GM23248 (cell line): ENCODE data around the gene KIAA0586. TPM values are rescaled to one million over a fixed set of nuclear protein-coding genes. Genes with fewer than 3 reads are reported as not detected.

ENCODE experiments used
- DNase-seq: peaks from one replicate; pipeline ENCODE4 v3.0.0-alpha.2; 2015
- H2AFZ ChIP-seq: fragments of 200-600 bp; sonication (generic); 2 replicates; pipeline ENCODE4 v1.6.1; 2016; ENCODE audit warnings: antibody characterized with exemption
- H3F3A ChIP-seq: fragments of 200-600 bp; sonication (generic); 2 replicates; pipeline ENCODE4 v1.6.1; 2016; ENCODE audit warnings: mild to moderate bottlenecking, antibody characterized with exemption, mixed run types; ENCODE audit not compliant: insufficient read depth
- H3K27ac ChIP-seq: fragments of 200-600 bp; sonication (generic); 2 replicates; pipeline ENCODE4 v1.5.1; 2016; ENCODE audit warnings: mild to moderate bottlenecking
- H3K27me3 ChIP-seq: fragments of 200-600 bp; sonication (generic); replicated peaks from 2 replicates; pipeline ENCODE4 v1.6.1; 2016; ENCODE audit warnings: mild to moderate bottlenecking; ENCODE audit not compliant: insufficient read depth
- H3K36me3 ChIP-seq: fragments of 200-600 bp; sonication (generic); 2 replicates; pipeline ENCODE4 v1.6.1; 2016; ENCODE audit warnings: low read depth, mild to moderate bottlenecking
- H3K4me1 ChIP-seq: fragments of 200-600 bp; sonication (generic); 2 replicates; pipeline ENCODE4 v1.6.1; 2016; ENCODE audit warnings: mild to moderate bottlenecking; ENCODE audit not compliant: insufficient read depth
- H3K4me2 ChIP-seq: fragments of 200-600 bp; sonication (generic); one replicate; pipeline ENCODE4 v1.6.1; 2016; ENCODE audit warnings: mild to moderate bottlenecking; ENCODE audit not compliant: unreplicated experiment
- H3K4me3 ChIP-seq: fragments of 200-600 bp; sonication (generic); 2 replicates; pipeline ENCODE4 v1.5.1; 2016; ENCODE audit warnings: mild to moderate bottlenecking
- H3K79me2 ChIP-seq: fragments of 200-600 bp; sonication (generic); 2 replicates; pipeline ENCODE4 v1.6.1; 2016; ENCODE audit warnings: mild to moderate bottlenecking; ENCODE audit not compliant: insufficient read depth
- H3K9ac ChIP-seq: fragments of 200-600 bp; sonication (generic); 2 replicates; pipeline ENCODE4 v1.6.1; 2016; ENCODE audit warnings: mild to moderate bottlenecking
- H3K9me2 ChIP-seq: fragments of 200-600 bp; sonication (generic); 2 replicates; pipeline ENCODE4 v1.6.1; 2016; ENCODE audit warnings: mixed run types, mild to moderate bottlenecking, moderate library complexity; ENCODE audit not compliant: insufficient read depth
- H3K9me3 ChIP-seq: fragments of 200-600 bp; sonication (generic); one replicate; pipeline ENCODE4 v1.6.1; 2017; ENCODE audit warnings: low read depth
- H4K20me1 ChIP-seq: fragments of 200-600 bp; sonication (generic); 2 replicates; pipeline ENCODE4 v1.6.0; 2016; ENCODE audit not compliant: insufficient read depth
- EZH2 ChIP-seq: fragments of 200-600 bp; sonication (generic); IDR thresholded peaks from 2 replicates; pipeline ENCODE4 v1.6.1; 2018; ENCODE audit warnings: antibody characterized with exemption, mild to moderate bottlenecking; ENCODE audit not compliant: insufficient read depth, poor library complexity, severe bottlenecking
- EZH2phosphoT487 ChIP-seq: fragments of 200-600 bp; sonication (generic); IDR thresholded peaks from 2 replicates; pipeline ENCODE4 v1.6.1; 2018; ENCODE audit warnings: antibody characterized with exemption, moderate library complexity, mild to moderate bottlenecking, low read depth; ENCODE audit not compliant: insufficient read depth
- WGBS, 2 experiments: methylation state at CpG; one replicate each; pipeline ENCODE4 v1.1.6; 2015 to 2017; ENCODE audit warnings: low lambda C conversion rate in 2 of 2, low coverage in 1 of 2; ENCODE audit errors: missing lambda C conversion rate in 2 of 2; 5-methylcytosine and 5-hydroxymethylcytosine counted together
- in situ Hi-C: fragments of 300-500 bp; cut with MboI; formaldehyde crosslinking; loops from 2 replicates; pipeline ENCODE4 v1.15.0; 2020
- polyA plus RNA-seq: library from polyadenylated mRNA; unstranded; fragments of >200 nt; fragmentation: Nextera tagmentation; extraction: Ambion mirVana; gene quantifications from 2 replicates; pipeline ENCODE4 v1.2.1, GENCODE V29; 2016
- total RNA-seq: library from RNA; depleted of rRNA; stranded (reverse); fragments of >200 nt; shearing (Covaris generic); gene quantifications from 2 replicates; pipeline ENCODE4 v1.2.3, GENCODE V29; 2014

KIAA0586 gene
- total and polyA plus RNA-seq, 2 experiments from 2014 or later, result 10.5 to 16.8 TPM

DNA sequence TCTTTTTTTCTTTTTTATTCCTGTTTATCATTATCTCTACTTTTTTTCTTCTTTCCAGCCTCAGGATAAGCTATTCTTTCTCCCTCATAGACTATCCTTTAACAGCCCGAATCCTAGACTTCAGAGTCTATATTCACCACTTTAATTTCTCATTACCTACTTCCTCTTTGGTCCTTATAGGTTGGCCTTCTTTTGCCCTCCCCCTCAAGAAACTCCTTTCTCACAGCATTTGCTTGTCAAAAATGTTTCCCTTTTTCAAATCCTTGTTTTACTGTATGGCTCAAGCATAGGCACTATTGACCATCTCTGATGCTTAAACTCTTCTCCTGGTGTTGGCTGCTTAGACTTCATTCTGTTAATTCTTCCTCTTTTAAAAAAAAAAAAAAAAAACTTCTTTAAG lies 52.5 kb downstream of the KIAA0586 start:
- H3K36me3 ChIP-seq, result peaks cover 6% of the 10 kb centered on the region
- H4K20me1 ChIP-seq, result no peaks in the 10 kb centered on the region
- no peak overlapping the region for H3K4me2 ChIP-seq
- H3K9ac ChIP-seq, result no peak overlapping the region
- no peaks in the 10 kb centered on the region for H3K27me3 ChIP-seq
- no peaks in the 10 kb centered on the region for H3K9me3 ChIP-seq
- no peaks in the 10 kb centered on the region for H3K9me2 ChIP-seq
- WGBS, 2 experiments, result 100% methylated on average over 1 of the region's 1 CpG
- no peak for DNase-seq
- no peaks in the 10 kb centered on the region for H3K79me2 ChIP-seq
- H3K4me3 ChIP-seq, result no peak overlapping the region
- in situ Hi-C loops, result loop anchor here (25.0 kb wide), 1 partner anchor 957 kb away; no protein-coding TSS in a partner anchor
- H2AFZ ChIP-seq, result no peak overlapping the region
- no peaks in the 10 kb centered on the region for H3K4me1 ChIP-seq
- no peaks in the 10 kb centered on the region for H3F3A ChIP-seq
- H3K27ac ChIP-seq, result no peak overlapping the region
- TF ChIP-seq EZH2phosphoT487 (no peak), EZH2 (no peak)

- no peak overlapping the region for H3K4me3 ChIP-seq
- no peaks in the 10 kb centered on the region for H4K20me1 ChIP-seq
- H3K9me2 ChIP-seq, result no peaks in the 10 kb centered on the region
- H3K9me3 ChIP-seq, result no peaks in the 10 kb centered on the region
- H3F3A ChIP-seq, result no peaks in the 10 kb centered on the region
- peaks cover 7% of the 10 kb centered on the region for H3K36me3 ChIP-seq
- no peaks in the 10 kb centered on the region for H3K27me3 ChIP-seq
- H3K4me2 ChIP-seq, result no peak overlapping the region
- 95 to 100% methylated on average over 1 of the region's 1 CpG for WGBS, 2 experiments
- TF ChIP-seq EZH2phosphoT487, result no peak
- TF ChIP-seq EZH2, result no peak
- DNase-seq, result no peak
- no peaks in the 10 kb centered on the region for H3K4me1 ChIP-seq
- no peak overlapping the region for H3K9ac ChIP-seq
- in situ Hi-C loops, result loop anchor here (25.0 kb wide), 1 partner anchor 953 kb away; no protein-coding TSS in a partner anchor
- H2AFZ ChIP-seq, result no peak overlapping the region
- H3K27ac ChIP-seq, result no peak overlapping the region
- H3K79me2 ChIP-seq, result no peaks in the 10 kb centered on the region
These were observed 56.7 kb downstream of the KIAA0586 start for GRCh38 chr14:58484176-58484575.

DNA sequence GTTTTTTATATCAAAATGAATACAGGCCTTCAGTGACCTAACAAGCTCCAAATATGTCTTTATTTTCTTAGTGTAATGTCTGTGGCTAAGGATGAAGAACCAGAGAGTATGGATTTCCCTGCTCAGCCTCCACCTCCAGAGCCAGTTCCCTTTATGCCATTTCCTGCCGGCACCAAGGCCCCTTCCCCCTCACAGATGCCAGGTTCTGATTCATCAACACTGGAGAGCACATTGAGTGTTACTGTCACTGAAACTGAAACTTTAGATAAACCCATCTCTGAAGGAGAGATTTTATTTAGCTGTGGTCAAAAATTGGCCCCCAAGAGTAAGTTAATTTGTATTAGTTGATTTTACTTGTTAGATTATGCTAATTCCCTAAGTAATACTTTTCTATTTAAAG lies 61.0 kb downstream of the KIAA0586 start:
- Histone ChIP-seq H3K4me3 (no peak overlapping the region), H3F3A (no peaks in the 10 kb centered on the region), H3K27ac (no peak overlapping the region), H3K4me1 (0 out of 2 replicates have a peak, but pooled peaks cover 4% of the 10 kb centered on the region), H3K36me3 (peaks cover 28% of the 10 kb centered on the region), H3K9ac (no peak overlapping the region), H3K27me3 (no peaks in the 10 kb centered on the region), H3K9me3 (no peaks in the 10 kb centered on the region), H3K4me2 (peak overlapping the region; percentile 39), H2AFZ (no peak overlapping the region), H4K20me1 (no peaks in the 10 kb centered on the region), H3K9me2 (no peaks in the 10 kb centered on the region), H3K79me2 (no peaks in the 10 kb centered on the region)
- DNase-seq, result peak; percentile 26
- TF ChIP-seq EZH2phosphoT487 (no peak), EZH2 (no peak)
- 79 to 83% methylated on average over 1 of the region's 1 CpG for WGBS, 2 experiments
- in situ Hi-C loops, result loop anchor here (25.0 kb wide), 1 partner anchor 949 kb away; no protein-coding TSS in a partner anchor

DNA sequence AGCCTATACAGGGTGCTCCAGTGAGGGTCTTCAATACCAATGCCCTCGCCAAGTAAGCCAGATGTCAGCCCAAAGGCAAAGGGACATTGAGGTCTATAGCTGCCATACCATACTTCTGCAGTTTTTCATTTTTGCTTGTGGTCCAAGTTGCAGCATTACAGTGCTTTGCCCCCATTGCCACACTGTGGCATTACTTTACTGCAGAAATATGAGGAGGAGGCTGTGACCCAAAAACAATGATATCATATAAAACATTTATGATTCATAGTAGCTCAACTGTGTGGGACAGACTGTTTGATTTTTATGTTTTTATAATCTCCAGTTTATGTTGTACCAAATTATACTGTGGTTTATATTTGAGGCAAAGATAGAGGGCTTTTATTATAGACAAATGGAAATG lies 64.1 kb downstream of the KIAA0586 start:
- no peak overlapping the region for H2AFZ ChIP-seq
- H4K20me1 ChIP-seq, result no peaks in the 10 kb centered on the region
- H3K9me2 ChIP-seq, result no peaks in the 10 kb centered on the region
- 95% methylated on average over 1 of the region's 1 CpG for WGBS, 2 experiments
- no peak overlapping the region for H3K4me3 ChIP-seq
- in situ Hi-C loops, result loop anchor here (25.0 kb wide), 1 partner anchor 946 kb away; no protein-coding TSS in a partner anchor
- no peaks in the 10 kb centered on the region for H3F3A ChIP-seq
- H3K36me3 ChIP-seq, result peaks cover 28% of the 10 kb centered on the region
- H3K27ac ChIP-seq, result no peak overlapping the region
- peak; percentile 50 for DNase-seq
- no peaks in the 10 kb centered on the region for H3K27me3 ChIP-seq
- 0 out of 2 replicates have a peak, but pooled peaks cover 4% of the 10 kb centered on the region for H3K4me1 ChIP-seq
- H3K9me3 ChIP-seq, result no peaks in the 10 kb centered on the region
- no peak overlapping the region for H3K9ac ChIP-seq
- H3K79me2 ChIP-seq, result no peaks in the 10 kb centered on the region
- TF ChIP-seq EZH2phosphoT487, result no peak
- TF ChIP-seq EZH2, result no peak
- no peak overlapping the region for H3K4me2 ChIP-seq
